H9 (cell line): Measurements from ENCODE around the gene LONRF3. TPM values are rescaled to one million over a fixed set of nuclear protein-coding genes. Genes with fewer than 3 reads are reported as not detected.

Experiments
- DNase-seq: peaks from one replicate; pipeline ENCODE4 v3.0.0-alpha.2; 2017
- H2AFZ ChIP-seq: one replicate; pipeline ENCODE4 v1.6.1; 2013; ENCODE audit warnings: mild to moderate bottlenecking, low read length, control low read depth, moderate library complexity
- H2AK5ac ChIP-seq: 2 replicates; pipeline ENCODE4 v1.6.1; 2013; ENCODE audit warnings: low read length, control low read depth, mixed read lengths; ENCODE audit not compliant: insufficient read length
- H2BK120ac ChIP-seq: one replicate; pipeline ENCODE4 v1.6.1; 2013; ENCODE audit warnings: low read depth, mild to moderate bottlenecking, low read length, control low read depth, inconsistent platforms; ENCODE audit not compliant: poor library complexity, severe bottlenecking
- H2BK12ac ChIP-seq: 2 replicates; pipeline ENCODE4 v1.6.1; 2013; ENCODE audit warnings: low read length, control low read depth, mixed read lengths, low read depth; ENCODE audit not compliant: insufficient read length
- H2BK15ac ChIP-seq: 2 replicates; pipeline ENCODE4 v1.6.1; 2013; ENCODE audit warnings: low read depth, low read length, control low read depth
- H2BK20ac ChIP-seq: one replicate; pipeline ENCODE4 v1.6.1; 2013; ENCODE audit warnings: low read depth, mild to moderate bottlenecking, low read length, control low read depth, inconsistent platforms; ENCODE audit not compliant: poor library complexity, severe bottlenecking
- H2BK5ac ChIP-seq: 2 replicates; pipeline ENCODE4 v1.6.1; 2013; ENCODE audit warnings: low read length, control low read depth, mixed read lengths; ENCODE audit not compliant: insufficient read length
- H3K14ac ChIP-seq: 2 replicates; pipeline ENCODE4 v1.6.1; 2013; ENCODE audit warnings: low read length, control low read depth; ENCODE audit not compliant: insufficient read depth
- H3K18ac ChIP-seq: 2 replicates; pipeline ENCODE4 v1.6.1; 2013; ENCODE audit warnings: low read depth, mild to moderate bottlenecking, mixed read lengths, low read length, control low read depth; ENCODE audit not compliant: insufficient read length
- H3K23ac ChIP-seq: 2 replicates; pipeline ENCODE4 v1.6.1; 2013; ENCODE audit warnings: low read length, control low read depth, mixed read lengths, low read depth; ENCODE audit not compliant: insufficient read length
- H3K23me2 ChIP-seq: 2 replicates; pipeline ENCODE4 v1.6.1; 2013; ENCODE audit warnings: low read depth, mild to moderate bottlenecking, mixed read lengths, low read length, control low read depth; ENCODE audit not compliant: insufficient read length, poor library complexity, severe bottlenecking
- H3K27ac ChIP-seq: 2 replicates; pipeline ENCODE4 v1.5.1; 2013; ENCODE audit warnings: low read length, control low read depth, mixed read lengths, low read depth; ENCODE audit not compliant: insufficient read length
- H3K27me3 ChIP-seq: 2 replicates; pipeline ENCODE4 v1.6.1; 2013; ENCODE audit warnings: low read length, control low read depth, inconsistent platforms; ENCODE audit not compliant: insufficient read depth
- H3K4ac ChIP-seq: 2 replicates; pipeline ENCODE4 v1.6.1; 2013; ENCODE audit warnings: low read depth, mild to moderate bottlenecking, control low read depth, inconsistent platforms, low read length, moderate library complexity
- H3K4me1 ChIP-seq: 2 replicates; pipeline ENCODE4 v1.6.1; 2013; ENCODE audit warnings: low read length, control low read depth, inconsistent platforms; ENCODE audit not compliant: insufficient read depth
- H3K4me2 ChIP-seq: 2 replicates; pipeline ENCODE4 v1.6.1; 2013; ENCODE audit warnings: low read length, control low read depth, mixed read lengths; ENCODE audit not compliant: insufficient read length, insufficient read depth
- H3K56ac ChIP-seq: 2 replicates; pipeline ENCODE4 v1.6.1; 2013; ENCODE audit warnings: low read depth, mild to moderate bottlenecking, mixed read lengths, low read length, control low read depth; ENCODE audit not compliant: insufficient read length
- H3K79me1 ChIP-seq: 2 replicates; pipeline ENCODE4 v1.6.1; 2013; ENCODE audit warnings: low read depth, mild to moderate bottlenecking, moderate library complexity, low read length, control low read depth, inconsistent platforms; ENCODE audit not compliant: insufficient read depth, poor library complexity, severe bottlenecking
- H3K79me2 ChIP-seq: 2 replicates; pipeline ENCODE4 v1.6.1; 2013; ENCODE audit warnings: low read length, control low read depth, inconsistent platforms; ENCODE audit not compliant: insufficient read depth
- H3K9ac ChIP-seq: 2 replicates; pipeline ENCODE4 v1.6.1; 2013; ENCODE audit warnings: low read length, control low read depth, mixed read lengths; ENCODE audit not compliant: insufficient read length; ENCODE audit errors: extremely low read depth
- H3K9me3 ChIP-seq: one replicate; pipeline ENCODE4 v1.6.1; 2013; ENCODE audit warnings: low read depth, low read length, inconsistent platforms; ENCODE audit not compliant: control insufficient read depth
- H3T11ph ChIP-seq: one replicate; pipeline ENCODE4 v1.6.1; 2013; ENCODE audit warnings: mild to moderate bottlenecking, low read length, control low read depth, inconsistent platforms
- H4K20me1 ChIP-seq: one replicate; pipeline ENCODE4 v1.6.1; 2013; ENCODE audit not compliant: control insufficient read depth, insufficient read length, insufficient read depth
- H4K5ac ChIP-seq: 2 replicates; pipeline ENCODE4 v1.6.1; 2013; ENCODE audit warnings: low read depth, mild to moderate bottlenecking, mixed read lengths, low read length, control low read depth; ENCODE audit not compliant: insufficient read length
- H4K8ac ChIP-seq: replicated peaks from 2 replicates; pipeline ENCODE4 v1.6.1; 2013; ENCODE audit warnings: low read length, control low read depth, mixed read lengths, low read depth; ENCODE audit not compliant: insufficient read length
- H4K91ac ChIP-seq: 2 replicates; pipeline ENCODE4 v1.6.1; 2013; ENCODE audit warnings: low read depth, mild to moderate bottlenecking, moderate library complexity, mixed read lengths, low read length, control low read depth; ENCODE audit not compliant: insufficient read length
- H3K27ac Mint-ChIP-seq, 3 experiments: 2 replicates in 2 of 3; 3 replicates in 1 of 3; pipeline ENCODE4 v1.8.0; 2020 to 2021; ENCODE audit warnings: mixed read lengths in 3 of 3, mild to moderate bottlenecking in 1 of 3, moderate library complexity in 1 of 3
- H3K27me3 Mint-ChIP-seq: 2 replicates; pipeline ENCODE4 v1.8.0; 2021; ENCODE audit warnings: low read depth, mild to moderate bottlenecking, moderate library complexity, mixed read lengths
- H3K36me3 Mint-ChIP-seq, 3 experiments: 2 replicates in 2 of 3; 3 replicates in 1 of 3; pipeline ENCODE4 v1.8.0; 2020 to 2021; ENCODE audit warnings: low read depth in 3 of 3, mixed read lengths in 3 of 3; ENCODE audit not compliant: insufficient read depth in 1 of 3
- H3K4me1 Mint-ChIP-seq, 2 experiments: 2 replicates each; pipeline ENCODE4 v1.8.0; 2020; ENCODE audit warnings: mixed read lengths in 2 of 2
- H3K4me3 Mint-ChIP-seq, 2 experiments: 2 replicates in 1 of 2; 3 replicates in 1 of 2; pipeline ENCODE4 v1.8.0; 2020 to 2021; ENCODE audit warnings: mild to moderate bottlenecking in 2 of 2, mixed read lengths in 2 of 2, moderate library complexity in 1 of 2
- H3K9me3 Mint-ChIP-seq, 2 experiments: 2 replicates in 1 of 2; 3 replicates in 1 of 2; pipeline ENCODE4 v1.8.0; 2020; ENCODE audit warnings: mild to moderate bottlenecking in 2 of 2, mixed read lengths in 2 of 2, moderate library complexity in 1 of 2
- WGBS: extraction: QIAGEN DNeasy Blood & Tissue Kit; methylation state at CpG from one replicate; pipeline ENCODE4 v1.1.7; 2013; ENCODE audit warnings: missing lambda C conversion rate, low lambda C conversion rate, mixed read lengths; ENCODE audit not compliant: insufficient read length; ENCODE audit errors: extremely low coverage; 5-methylcytosine and 5-hydroxymethylcytosine counted together
- total RNA-seq: library from RNA; stranded (reverse); gene quantifications from 2 replicates; pipeline ENCODE4 v1.2.1, GENCODE V29; 2021
- TF ChIP-seq, protein P1 (sequence below): fragments of 200-600 bp; sonication (generic); conservative IDR thresholded peaks from 3 replicates; pipeline ENCODE4 v1.8.0; 2021; ENCODE audit warnings: antibody characterized with exemption, mild to moderate bottlenecking

Gene LONRF3
- total RNA-seq, 1 experiment from 2014 or later = 0.33 TPM

DNA sequence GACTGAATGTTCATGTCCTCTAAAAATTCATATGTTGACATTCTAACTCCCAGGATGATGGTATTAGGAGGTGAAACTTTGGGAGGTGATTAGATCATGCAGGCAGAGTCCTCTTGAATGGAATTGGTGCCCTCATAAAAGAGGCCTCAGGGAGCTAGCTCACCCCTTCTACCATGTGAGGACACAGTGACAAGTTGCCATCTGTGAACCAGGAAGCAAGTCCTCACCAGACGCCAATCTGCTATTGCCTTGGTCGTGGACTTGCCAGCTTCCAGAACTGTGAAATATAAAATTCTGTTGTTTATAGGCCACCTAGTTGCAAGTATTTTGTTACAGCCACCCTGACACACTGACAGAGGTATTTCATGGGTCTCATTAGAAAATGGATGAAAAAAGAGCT, 28.5 kb upstream of the LONRF3 start:
- Histone ChIP-seq H2BK20ac (no peak overlapping the region), H3K27ac (no peak overlapping the region), H3K23ac (no peak overlapping the region), H4K5ac (no peak overlapping the region), H3K18ac (no peak overlapping the region), H3K23me2 (no peaks in the 10 kb centered on the region), H2AK5ac (no peak overlapping the region), H3K79me2 (no peaks in the 10 kb centered on the region), H3K4ac (no peak overlapping the region), H3T11ph (no peak overlapping the region), H3K27me3 (no peaks in the 10 kb centered on the region), H3K56ac (no peak overlapping the region), H2BK15ac (no peak overlapping the region), H3K4me2 (no peak overlapping the region), H3K9ac (no peak overlapping the region), H2BK120ac (no peak overlapping the region), H4K91ac (no peak overlapping the region), H4K8ac (no peak overlapping the region), H2AFZ (no peak overlapping the region), H3K79me1 (no peaks in the 10 kb centered on the region), H3K9me3 (peaks cover 13% of the 10 kb centered on the region), H3K14ac (no peak overlapping the region), H3K4me1 (no peaks in the 10 kb centered on the region), H4K20me1 (no peaks in the 10 kb centered on the region), H2BK12ac (no peak overlapping the region), H2BK5ac (no peak overlapping the region)
- H3K4me1 Mint-ChIP-seq = no peaks in the 10 kb centered on the region
- H3K4me3 Mint-ChIP-seq = no peak overlapping the region
- H3K9me3 Mint-ChIP-seq = peaks cover 56 to 73% of the 10 kb centered on the region in 2 experiments
- WGBS = no CpG with 5 or more reads among the region's 2 CpGs
- TF ChIP-seq, protein P1, sequence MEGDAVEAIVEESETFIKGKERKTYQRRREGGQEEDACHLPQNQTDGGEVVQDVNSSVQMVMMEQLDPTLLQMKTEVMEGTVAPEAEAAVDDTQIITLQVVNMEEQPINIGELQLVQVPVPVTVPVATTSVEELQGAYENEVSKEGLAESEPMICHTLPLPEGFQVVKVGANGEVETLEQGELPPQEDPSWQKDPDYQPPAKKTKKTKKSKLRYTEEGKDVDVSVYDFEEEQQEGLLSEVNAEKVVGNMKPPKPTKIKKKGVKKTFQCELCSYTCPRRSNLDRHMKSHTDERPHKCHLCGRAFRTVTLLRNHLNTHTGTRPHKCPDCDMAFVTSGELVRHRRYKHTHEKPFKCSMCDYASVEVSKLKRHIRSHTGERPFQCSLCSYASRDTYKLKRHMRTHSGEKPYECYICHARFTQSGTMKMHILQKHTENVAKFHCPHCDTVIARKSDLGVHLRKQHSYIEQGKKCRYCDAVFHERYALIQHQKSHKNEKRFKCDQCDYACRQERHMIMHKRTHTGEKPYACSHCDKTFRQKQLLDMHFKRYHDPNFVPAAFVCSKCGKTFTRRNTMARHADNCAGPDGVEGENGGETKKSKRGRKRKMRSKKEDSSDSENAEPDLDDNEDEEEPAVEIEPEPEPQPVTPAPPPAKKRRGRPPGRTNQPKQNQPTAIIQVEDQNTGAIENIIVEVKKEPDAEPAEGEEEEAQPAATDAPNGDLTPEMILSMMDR = no peak
- no peak for DNase-seq
- H3K27ac Mint-ChIP-seq = no peak overlapping the region
- peaks cover 22% of the 10 kb centered on the region for H3K27me3 Mint-ChIP-seq
- no peaks in the 10 kb centered on the region; a peak in 1 of 7 replicates for H3K36me3 Mint-ChIP-seq
